Endodermal cell (in vitro differentiated cells): ENCODE data around the gene MYOM1. TPM values are rescaled to one million over a fixed set of nuclear protein-coding genes. Genes with fewer than 3 reads are reported as not detected.

Source experiments
- DNase-seq: peaks from one replicate; pipeline ENCODE4 v3.0.0-alpha.2; 2017
- H3K27ac ChIP-seq: 2 replicates; pipeline ENCODE4 v1.5.1; 2013; ENCODE audit warnings: mild to moderate bottlenecking, low read depth, low read length, moderate library complexity
- H3K27me3 ChIP-seq: 2 replicates; pipeline ENCODE4 v1.6.1; 2013; ENCODE audit warnings: mild to moderate bottlenecking, low read length, moderate library complexity; ENCODE audit not compliant: insufficient read depth, control insufficient read depth, poor library complexity, severe bottlenecking
- H3K36me3 ChIP-seq: 2 replicates; pipeline ENCODE4 v1.7.0; 2013; ENCODE audit warnings: mild to moderate bottlenecking, low read length, moderate library complexity; ENCODE audit not compliant: control insufficient read depth, insufficient read depth
- H3K4me1 ChIP-seq: one replicate; pipeline ENCODE4 v1.7.0; 2013; ENCODE audit warnings: low read length; ENCODE audit not compliant: control insufficient read depth, insufficient read depth
- H3K4me3 ChIP-seq: 2 replicates; pipeline ENCODE4 v1.5.1; 2013; ENCODE audit warnings: mild to moderate bottlenecking, low read length, moderate library complexity
- H3K9ac ChIP-seq: 2 replicates; pipeline ENCODE4 v1.6.1; 2013; ENCODE audit warnings: mild to moderate bottlenecking, low read length, moderate library complexity; ENCODE audit not compliant: poor library complexity, severe bottlenecking; ENCODE audit errors: extremely low read depth
- H3K9me3 ChIP-seq: 2 replicates; pipeline ENCODE4 v1.6.1; 2013; ENCODE audit warnings: mild to moderate bottlenecking, low read length, moderate library complexity; ENCODE audit not compliant: control insufficient read depth
- H3K27ac Mint-ChIP-seq: 2 replicates; pipeline ENCODE4 v1.8.0; 2020; ENCODE audit warnings: mixed read lengths
- H3K27me3 Mint-ChIP-seq: 2 replicates; pipeline ENCODE4 v1.8.0; 2021; ENCODE audit warnings: mild to moderate bottlenecking, mixed read lengths; ENCODE audit not compliant: insufficient read depth
- H3K36me3 Mint-ChIP-seq: 2 replicates; pipeline ENCODE4 v1.8.0; 2020; ENCODE audit warnings: low read depth, mixed read lengths
- H3K4me1 Mint-ChIP-seq: 2 replicates; pipeline ENCODE4 v1.8.0; 2020; ENCODE audit warnings: mixed read lengths
- H3K4me3 Mint-ChIP-seq: 2 replicates; pipeline ENCODE4 v1.8.0; 2020; ENCODE audit warnings: mild to moderate bottlenecking, moderate library complexity, mixed read lengths
- H3K9me3 Mint-ChIP-seq: 2 replicates; pipeline ENCODE4 v1.8.0; 2020; ENCODE audit warnings: mild to moderate bottlenecking, mixed read lengths
- WGBS, 2 experiments: methylation state at CpG; one replicate each; pipeline versions ENCODE4 v1.1.5 to v1.1.7; 2013; ENCODE audit warnings: missing lambda C conversion rate in 2 of 2, mixed read lengths in 1 of 2; ENCODE audit not compliant: insufficient coverage in 1 of 2, insufficient read length in 1 of 2; 5-methylcytosine and 5-hydroxymethylcytosine counted together
- total RNA-seq, 2 donors: library from RNA; stranded (reverse); fragmentation: NEBNext Ultra II Directional in 1 of 2; extraction: Animal tissue kit (Norgen Biotek cat#: 25700) in 1 of 2; gene quantifications; 2 replicates in 1 of 2; 3 replicates in 1 of 2; pipeline ENCODE4 v1.2.1, GENCODE V29; 2021
- TF ChIP-seq, protein P1 (sequence below): fragments of 200-600 bp; sonication (generic); conservative IDR thresholded peaks from 2 replicates; pipeline ENCODE4 v1.5.0; 2021; ENCODE audit warnings: antibody characterized with exemption, mild to moderate bottlenecking

The MYOM1 gene
- total RNA-seq, 2 donors from 2014 or later, result 0.49 to 0.88 TPM

DNA sequence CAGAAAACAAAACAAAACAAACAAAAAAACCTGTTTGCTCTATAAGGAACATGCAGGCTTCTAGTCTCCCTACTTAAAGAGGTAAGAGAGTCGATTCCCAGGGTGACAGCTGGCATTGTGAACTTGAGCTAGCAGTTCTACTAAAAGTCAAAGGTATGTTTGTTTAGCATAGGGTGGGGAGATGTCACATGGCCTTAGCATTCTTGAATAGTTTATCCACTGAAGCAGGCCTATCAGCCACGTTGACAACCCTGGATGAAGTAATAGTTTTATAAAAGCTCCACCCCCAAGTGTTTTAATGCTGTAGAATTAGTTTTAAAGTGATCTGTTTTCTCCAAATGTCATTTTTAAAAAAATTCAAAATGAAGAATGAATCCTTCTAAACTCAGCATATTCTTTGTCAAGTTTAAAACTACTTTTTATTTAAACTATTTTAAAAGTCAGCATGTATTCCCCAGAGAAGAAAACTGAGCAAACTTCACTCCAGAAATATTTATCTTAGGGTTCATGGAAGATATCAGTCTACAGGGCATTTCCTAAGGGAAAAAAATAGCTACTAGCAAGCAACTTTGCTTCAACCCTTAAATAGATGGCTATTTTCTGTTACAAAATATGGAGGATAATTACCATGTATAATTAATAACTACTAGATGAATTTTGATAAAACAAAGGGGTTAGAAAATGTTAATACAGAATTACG lies 1.7 kb downstream of the MYOM1 start:
- H3K4me1 Mint-ChIP-seq, result peaks cover 46% of the 10 kb centered on the region
- H3K9me3 ChIP-seq, result peaks cover 16% of the 10 kb centered on the region
- H3K27ac Mint-ChIP-seq, result no peak overlapping the region
- H3K36me3 Mint-ChIP-seq, result no peaks in the 10 kb centered on the region
- H3K9ac ChIP-seq, result peak overlapping the region; percentile 34
- TF ChIP-seq, protein P1, sequence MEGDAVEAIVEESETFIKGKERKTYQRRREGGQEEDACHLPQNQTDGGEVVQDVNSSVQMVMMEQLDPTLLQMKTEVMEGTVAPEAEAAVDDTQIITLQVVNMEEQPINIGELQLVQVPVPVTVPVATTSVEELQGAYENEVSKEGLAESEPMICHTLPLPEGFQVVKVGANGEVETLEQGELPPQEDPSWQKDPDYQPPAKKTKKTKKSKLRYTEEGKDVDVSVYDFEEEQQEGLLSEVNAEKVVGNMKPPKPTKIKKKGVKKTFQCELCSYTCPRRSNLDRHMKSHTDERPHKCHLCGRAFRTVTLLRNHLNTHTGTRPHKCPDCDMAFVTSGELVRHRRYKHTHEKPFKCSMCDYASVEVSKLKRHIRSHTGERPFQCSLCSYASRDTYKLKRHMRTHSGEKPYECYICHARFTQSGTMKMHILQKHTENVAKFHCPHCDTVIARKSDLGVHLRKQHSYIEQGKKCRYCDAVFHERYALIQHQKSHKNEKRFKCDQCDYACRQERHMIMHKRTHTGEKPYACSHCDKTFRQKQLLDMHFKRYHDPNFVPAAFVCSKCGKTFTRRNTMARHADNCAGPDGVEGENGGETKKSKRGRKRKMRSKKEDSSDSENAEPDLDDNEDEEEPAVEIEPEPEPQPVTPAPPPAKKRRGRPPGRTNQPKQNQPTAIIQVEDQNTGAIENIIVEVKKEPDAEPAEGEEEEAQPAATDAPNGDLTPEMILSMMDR, result no peak
- peak overlapping the region; percentile 43 for H3K4me3 ChIP-seq
- no peak overlapping the region for H3K27ac ChIP-seq
- H3K36me3 ChIP-seq, result no peaks in the 10 kb centered on the region
- no peaks in the 10 kb centered on the region for H3K27me3 ChIP-seq
- H3K4me3 Mint-ChIP-seq, result no peak overlapping the region
- WGBS, 2 experiments, result 59% methylated on average over 2 of the region's 3 CpGs; no CpG with 5 or more reads in 1 of the 2 experiments
- no peaks in the 10 kb centered on the region for H3K9me3 Mint-ChIP-seq
- no peaks in the 10 kb centered on the region for H3K27me3 Mint-ChIP-seq
- peak; percentile 59 for DNase-seq
- H3K4me1 ChIP-seq, result peaks cover 27% of the 10 kb centered on the region

DNA sequence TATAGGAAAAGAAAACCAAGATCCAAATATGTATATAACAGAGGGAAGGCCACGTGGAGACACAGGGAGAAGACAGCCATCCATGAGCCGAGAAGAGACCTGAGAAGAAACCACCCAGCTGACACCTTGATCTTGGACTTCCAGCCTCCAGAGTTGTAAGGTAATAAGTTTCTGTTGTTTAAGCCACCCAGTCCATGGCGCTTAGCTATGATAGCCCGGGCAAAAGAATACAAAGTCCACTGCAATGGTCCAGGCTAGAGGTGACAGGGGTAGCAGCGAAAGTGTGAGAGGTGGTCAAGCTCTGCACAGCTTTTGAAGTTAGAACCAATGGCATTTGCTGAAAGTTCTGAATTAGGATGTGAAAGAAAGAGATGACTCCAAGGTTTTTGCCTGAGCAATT lies 2.8 kb downstream of the MYOM1 start:
- no peaks in the 10 kb centered on the region for H3K9me3 Mint-ChIP-seq
- H3K36me3 ChIP-seq, result no peaks in the 10 kb centered on the region
- H3K27me3 Mint-ChIP-seq, result no peaks in the 10 kb centered on the region
- H3K9me3 ChIP-seq, result peaks cover 16% of the 10 kb centered on the region
- H3K4me1 Mint-ChIP-seq, result peaks cover 50% of the 10 kb centered on the region
- H3K36me3 Mint-ChIP-seq, result no peaks in the 10 kb centered on the region
- H3K27me3 ChIP-seq, result no peaks in the 10 kb centered on the region
- H3K4me3 ChIP-seq, result no peak overlapping the region
- H3K4me3 Mint-ChIP-seq, result no peak overlapping the region
- no peak for DNase-seq
- H3K27ac ChIP-seq, result no peak overlapping the region
- H3K27ac Mint-ChIP-seq, result no peak overlapping the region
- no peak overlapping the region for H3K9ac ChIP-seq
- peaks cover 27% of the 10 kb centered on the region for H3K4me1 ChIP-seq
- WGBS, 2 experiments, result 83 to 88% methylated on average over 5 of the region's 5 CpGs
- TF ChIP-seq, protein P1, result no peak

DNA sequence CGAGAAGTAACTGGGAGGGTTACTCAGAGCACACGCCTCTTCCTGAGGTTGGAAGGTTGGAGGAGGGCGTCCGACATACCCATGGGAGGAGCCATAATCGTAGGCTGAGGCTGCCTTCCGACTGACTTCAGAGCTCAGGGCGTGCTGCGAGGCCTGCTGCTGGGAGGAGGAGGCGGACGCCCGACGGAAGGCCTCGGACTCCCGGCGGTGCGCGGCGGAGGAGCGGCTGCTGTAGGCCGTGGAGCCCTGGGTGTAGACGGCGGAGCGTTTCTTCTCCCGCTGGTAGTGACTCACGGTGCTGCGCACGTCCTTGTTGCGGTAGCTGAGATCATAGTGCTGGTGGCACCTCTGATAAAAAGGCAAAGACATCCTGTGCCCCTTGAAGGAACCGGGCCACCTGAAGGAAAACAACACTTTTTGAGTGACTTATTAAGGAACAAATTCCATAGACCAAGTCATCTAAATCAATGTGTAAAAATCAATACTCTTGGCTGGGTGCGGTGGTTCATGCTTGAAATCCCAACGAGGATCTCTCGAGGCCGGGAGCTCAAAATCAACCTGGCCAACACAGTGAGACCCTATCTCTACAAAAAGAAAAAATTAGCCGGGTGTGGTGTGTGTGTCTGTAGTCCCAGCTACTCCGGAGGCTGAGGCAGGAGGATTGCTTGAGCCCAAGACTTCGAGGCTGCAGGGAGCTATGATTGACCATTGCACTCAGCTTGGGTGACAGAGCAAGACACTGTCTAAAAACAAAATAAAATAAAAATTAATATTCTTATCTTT lies 4.7 kb downstream of the MYOM1 start:
- Histone ChIP-seq H3K27me3 (no peaks in the 10 kb centered on the region), H3K9me3 (peaks cover 16% of the 10 kb centered on the region), H3K36me3 (no peaks in the 10 kb centered on the region), H3K9ac (no peak overlapping the region), H3K4me1 (peaks cover 25% of the 10 kb centered on the region), H3K27ac (no peak overlapping the region), H3K4me3 (no peak overlapping the region)
- WGBS, 2 experiments, result 95 to 96% methylated on average over 17 to 36 of the region's 36 CpGs
- H3K4me3 Mint-ChIP-seq, result no peak overlapping the region
- H3K27ac Mint-ChIP-seq, result no peak overlapping the region
- no peaks in the 10 kb centered on the region for H3K9me3 Mint-ChIP-seq
- H3K4me1 Mint-ChIP-seq, result peaks cover 41% of the 10 kb centered on the region
- no peaks in the 10 kb centered on the region for H3K27me3 Mint-ChIP-seq
- DNase-seq, result no peak
- no peaks in the 10 kb centered on the region for H3K36me3 Mint-ChIP-seq
- TF ChIP-seq, protein P1, result no peak
